HepG2 (cell line): ENCODE measurements around the gene DHX58. TPM values are rescaled to one million over a fixed set of nuclear protein-coding genes. Genes with fewer than 3 reads are reported as not detected.

ENCODE experiments used
- ATAC-seq: fragments of 200-7000 bp; cut with Tn5 transposase; 3 replicates; pipeline ENCODE4 v1.9.1; 2020; ENCODE audit warnings: mild to moderate bottlenecking, moderate library complexity
- BruUV-seq: library from RNA; stranded (reverse); fragments of 400-500 nt; replicated peaks from 2 replicates; lab custom pipeline; 2021; lab: Mats Ljungman, UMichigan
- CTCF ChIA-PET: fragments of 300-600 bp; formaldehyde crosslinking; extraction: SDS; loops from one replicate; lab custom pipeline; 2021; ENCODE audit warnings: low total read pairs, inconsistent platforms, low intra/inter-chr PET ratio; lab: Yijun Ruan, JAX
- POLR2A ChIA-PET: fragments of 350-600 bp; sonication (Branson Sonifier 250); formaldehyde crosslinking; loops from one replicate; lab custom pipeline; 2020; ENCODE audit warnings: antibody characterized with exemption, inconsistent platforms; lab: Yijun Ruan, JAX
- DNase-seq: peaks from one replicate; pipeline ENCODE4 v3.0.0-alpha.2; 2015; ENCODE audit warnings: low spot score
- FAIRE-seq: peaks from 3 replicates; lab custom pipeline; 2011; peaks lifted over from hg19 to GRCh38; lab: Jason Lieb, UNC
- H2AFZ ChIP-seq: one replicate; pipeline ENCODE4 v1.6.1; 2011; ENCODE audit warnings: low read length, inconsistent platforms
- H3K27ac ChIP-seq: fragments of 300-600 bp; 3 replicates; pipeline ENCODE4 v1.8.0; 2011; ENCODE audit warnings: mixed run types, mild to moderate bottlenecking, mixed read lengths, low read length, inconsistent platforms; ENCODE audit not compliant: insufficient read depth; ENCODE audit errors: extremely low read length
- H3K27me3 ChIP-seq, 2 experiments: fragments of 200-600 bp in 1 of 2; 2 replicates in 1 of 2; 3 replicates in 1 of 2; pipeline versions ENCODE4 v1.6.0 to v1.8.0; 2011; ENCODE audit warnings: low read length in 2 of 2, mild to moderate bottlenecking in 2 of 2, moderate library complexity in 2 of 2, inconsistent platforms in 1 of 2; ENCODE audit not compliant: insufficient read depth in 2 of 2, control insufficient read depth in 1 of 2
- H3K36me3 ChIP-seq, 2 experiments: fragments of 200-600 bp in 1 of 2; replicated peaks in 1 of 2; 2 replicates in 1 of 2; 3 replicates in 1 of 2; pipeline versions ENCODE4 v1.5.1 to v1.8.0; 2011; ENCODE audit warnings: low read length in 2 of 2, inconsistent platforms in 1 of 2; ENCODE audit not compliant: insufficient read depth in 2 of 2, control insufficient read depth in 1 of 2
- H3K4me1 ChIP-seq: 2 replicates; pipeline ENCODE4 v1.5.1; 2012; ENCODE audit warnings: low read length, inconsistent platforms; ENCODE audit not compliant: insufficient read depth
- H3K4me2 ChIP-seq: 2 replicates; pipeline ENCODE4 v1.6.0; 2011; ENCODE audit warnings: low read depth, low read length, inconsistent platforms
- H3K4me3 ChIP-seq, 3 experiments: fragments of 200-600 bp in 1 of 3; sonication (generic), shearing (Covaris generic) in 1 of 3; replicated peaks in 1 of 3; 2 replicates each; pipeline ENCODE4 v1.5.1; 2011 to 2016; ENCODE audit warnings: low read length in 3 of 3, inconsistent platforms in 2 of 3, low read depth in 2 of 3, mild to moderate bottlenecking in 2 of 3, control low read depth in 1 of 3, mixed read lengths in 1 of 3; ENCODE audit not compliant: insufficient read depth in 1 of 3
- H3K79me2 ChIP-seq: one replicate; pipeline ENCODE4 v1.6.1; 2011; ENCODE audit warnings: low read length, inconsistent platforms; ENCODE audit not compliant: insufficient read depth
- H3K9ac ChIP-seq: 2 replicates; pipeline ENCODE4 v1.6.0; 2011; ENCODE audit warnings: mild to moderate bottlenecking, low read depth, low read length, inconsistent platforms; ENCODE audit not compliant: insufficient read depth
- H3K9me3 ChIP-seq: 2 replicates; pipeline ENCODE4 v1.5.1; 2012; ENCODE audit warnings: mild to moderate bottlenecking, low read length
- H4K20me1 ChIP-seq: 2 replicates; pipeline ENCODE4 v1.6.0; 2011; ENCODE audit warnings: inconsistent platforms, mild to moderate bottlenecking, low read length, moderate library complexity; ENCODE audit not compliant: insufficient read depth
- CTCF ChIP-seq: sonication (generic); formaldehyde crosslinking; IDR thresholded peaks from 2 replicates; pipeline ENCODE4 v1.5.0; 2020; ENCODE audit warnings: mild to moderate bottlenecking, missing genetic modification reagents, moderate library complexity
- FOXK1 ChIP-seq: sonication (generic); formaldehyde crosslinking; IDR thresholded peaks from 2 replicates; pipeline ENCODE4 v1.4.0; 2020; ENCODE audit warnings: low read depth, missing genetic modification reagents, borderline replicate concordance
- HOXD1 ChIP-seq: sonication (generic); formaldehyde crosslinking; IDR thresholded peaks from 2 replicates; pipeline ENCODE4 v1.5.0; 2020; ENCODE audit warnings: missing genetic modification reagents
- KLF11 ChIP-seq: IDR thresholded peaks from 2 replicates; pipeline ENCODE4 v1.6.1; 2016; ENCODE audit warnings: missing compliant biosample characterization
- KLF16 ChIP-seq, 2 experiments: sonication (generic) in 1 of 2; formaldehyde crosslinking in 1 of 2; IDR thresholded peaks; 2 replicates each; pipeline versions ENCODE4 v1.6.1 to v1.8.0; 2016 to 2023; ENCODE audit warnings: missing genetic modification reagents in 2 of 2, missing compliant biosample characterization in 1 of 2
- NR2F6 ChIP-seq, 2 experiments: IDR thresholded peaks; 2 replicates each; pipeline ENCODE4 v1.6.1; 2016; ENCODE audit warnings: antibody characterized with exemption in 1 of 2, mild to moderate bottlenecking in 1 of 2
- PHF21A ChIP-seq: sonication (generic); formaldehyde crosslinking; IDR thresholded peaks from 2 replicates; pipeline ENCODE4 v1.5.0; 2020; ENCODE audit warnings: mild to moderate bottlenecking, missing genetic modification reagents
- RAD21 ChIP-seq: fragments of 450-650 bp; formaldehyde crosslinking; IDR thresholded peaks from 2 replicates; pipeline ENCODE4 v1.5.0; 2020; ENCODE audit warnings: mild to moderate bottlenecking
- SMC3 ChIP-seq: IDR thresholded peaks from 2 replicates; pipeline ENCODE4 v1.6.1; 2011; ENCODE audit warnings: low read length, improper control_type of control experiment
- STAG1 ChIP-seq: sonication (generic); formaldehyde crosslinking; IDR thresholded peaks from 2 replicates; pipeline ENCODE4 v1.4.0; 2020; ENCODE audit warnings: missing genetic modification reagents
- XRCC5 ChIP-seq: fragments of 200-400 bp; formaldehyde crosslinking; optimal IDR thresholded peaks from 2 replicates; pipeline ENCODE3; 2017; ENCODE audit warnings: mild to moderate bottlenecking, low read length
- ZNF143 ChIP-seq: sonication (generic); formaldehyde crosslinking; IDR thresholded peaks from 2 replicates; pipeline ENCODE4 v1.4.0; 2020; ENCODE audit warnings: missing genetic modification reagents
- ZNF383 ChIP-seq: sonication (generic); formaldehyde crosslinking; IDR thresholded peaks from 2 replicates; pipeline ENCODE4 v1.4.0; 2020; ENCODE audit warnings: missing genetic modification reagents, mild to moderate bottlenecking, borderline replicate concordance
- ZNF558 ChIP-seq: sonication (generic); formaldehyde crosslinking; IDR thresholded peaks from 2 replicates; pipeline ENCODE4 v1.9.0; 2022; ENCODE audit warnings: mild to moderate bottlenecking, missing genetic modification reagents, borderline replicate concordance
- ZNF572 ChIP-seq: sonication (generic); formaldehyde crosslinking; IDR thresholded peaks from 2 replicates; pipeline ENCODE4 v1.5.1; 2020; ENCODE audit warnings: mild to moderate bottlenecking, missing genetic modification reagents
- ZNF768 ChIP-seq: sonication (generic); formaldehyde crosslinking; IDR thresholded peaks from 2 replicates; pipeline ENCODE4 v1.4.0; 2020; ENCODE audit warnings: missing genetic modification reagents
- WGBS: methylation state at CpG from one replicate; pipeline ENCODE4 v1.1.6; 2017; ENCODE audit warnings: low lambda C conversion rate; 5-methylcytosine and 5-hydroxymethylcytosine counted together
- in situ Hi-C: cut with HindIII; loops from 2 replicates; pipeline ENCODE4 v1.10.0; 2017; ENCODE audit warnings: low pct_unique_long_range_greater_than_20kb; ENCODE audit not compliant: extremely low pct_ligation_motif_present
- intact Hi-C: fragments of 100-400 bp; cut with micrococcal nuclease; formaldehyde crosslinking; loops from one replicate; pipeline ENCODE4 v1.10.0; 2022; ENCODE audit not compliant: unreplicated experiment
- polyA plus RNA-seq, 8 experiments: library from polyadenylated mRNA; depleted of rRNA in 3 of 8; stranded (reverse) in 7 of 8; unstranded in 1 of 8; fragments of >200 nt; fragmentation: Illumina TruSeq in 4 of 8; extraction: Trizol in 4 of 8; gene quantifications; 2 replicates each; pipeline versions ENCODE4 v1.2.1 to v1.2.3, GENCODE V29; 2011 to 2016; ENCODE audit warnings: low read depth in 4 of 8, missing spikeins in 1 of 8, mixed read lengths in 1 of 8; ENCODE audit not compliant: insufficient read depth in 1 of 8
- total RNA-seq, 5 experiments: library from RNA; depleted of rRNA; stranded (reverse); fragments of >200 nt; fragmentation: Illumina TruSeq; extraction: Trizol; gene quantifications; 2 replicates each; pipeline ENCODE4 v1.2.3, GENCODE V29; 2016; ENCODE audit warnings: low read depth in 1 of 5

Gene DHX58
- total and polyA plus RNA-seq, 2 of the 13 experiments (the other 11 are each of a cell fraction or from before 2014, with no cell fraction given) = 6.7 to 7.8 TPM

- TF ChIP-seq KLF16 (CRISPR knock-in tag; IDR thresholded peaks at IDR 0.05) (no peak), PHF21A (CRISPR knock-in tag) (no peak), NR2F6 (IDR thresholded peaks at IDR 0.05) (no peak), NR2F6 (CRISPR knock-in tag; IDR thresholded peaks at IDR 0.05) (no peak), HOXD1 (CRISPR knock-in tag) (no peak)
- TF ChIP-seq, all 625 proteins: peak for 0
These were observed 6.8 kb upstream of the DHX58 start (continued) for GRCh38 chr17:42119301-42119700.

DNA sequence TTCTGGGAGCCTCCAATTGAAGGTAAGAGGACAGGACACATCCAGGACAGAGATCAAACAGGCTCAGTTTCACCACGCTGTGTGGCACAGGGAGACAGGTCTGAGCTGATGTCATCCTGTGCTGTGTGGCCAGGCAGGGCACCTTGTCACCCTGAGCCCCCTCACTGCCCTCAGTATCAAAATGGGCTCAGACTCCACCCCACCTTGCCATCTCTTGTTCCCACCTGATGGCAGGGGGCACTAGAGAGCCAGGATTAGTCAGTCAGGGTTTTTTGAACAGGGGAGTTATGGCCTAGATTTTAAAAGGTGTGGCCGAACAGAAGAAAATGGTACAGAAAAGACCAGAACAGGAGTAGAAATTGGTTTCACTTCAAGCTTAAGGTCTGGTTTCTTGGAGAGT, 6.0 kb upstream of the DHX58 start:
- peak; percentile 52 for DNase-seq

More for the DNA sequence above, 6.0 kb upstream of the DHX58 start:
- intact Hi-C loops = no loop called here
- Histone ChIP-seq H3K9ac (no peak overlapping the region), H4K20me1 (no peaks in the 10 kb centered on the region), H3K4me3 (no peak overlapping the region), H3K27me3 (no peaks in the 10 kb centered on the region), H3K79me2 (no peaks in the 10 kb centered on the region), H2AFZ (no peak overlapping the region), H3K4me2 (no peak overlapping the region), H3K4me1 (peaks cover 33% of the 10 kb centered on the region), H3K27ac (no peak overlapping the region), H3K9me3 (no peaks in the 10 kb centered on the region), H3K36me3 (peaks cover 7 to 35% of the 10 kb centered on the region in 2 experiments)
- peak; percentile 69; the same call in 1 of the 2 replicates for TF ChIP-seq ZNF768 (CRISPR knock-in tag)
- 0 out of 2 replicates have a peak, but pooled peaks have one; percentile 14 for TF ChIP-seq ZNF143 (CRISPR knock-in tag)
- no peak for TF ChIP-seq FOXK1 (CRISPR knock-in tag)
- peak; percentile 63 for TF ChIP-seq CTCF (CRISPR knock-in tag)
- no peak for TF ChIP-seq ZNF572 (CRISPR knock-in tag)
- peak; percentile 53 for TF ChIP-seq RAD21 (CRISPR knock-in tag)
- no peak for TF ChIP-seq KLF11 (CRISPR knock-in tag)
- TF ChIP-seq ZNF558 (CRISPR knock-in tag) = no peak
- no peak for TF ChIP-seq PHF21A (CRISPR knock-in tag)
- TF ChIP-seq STAG1 (CRISPR knock-in tag) = peak; percentile 71
- TF ChIP-seq ZNF383 (CRISPR knock-in tag) = no peak
- TF ChIP-seq XRCC5 = peak; percentile 81
- TF ChIP-seq SMC3 = peak; percentile 39; the same call in 1 of the 2 replicates
- ChIA-PET POLR2A (no interaction called here), CTCF (interaction anchor here (0.7 to 1.4 kb wide), 3 partner anchors 51 to 63 kb away, joined by 3 to 5 read pairs (median 3); partner anchors contain the start of gene KCNH4)
- FAIRE-seq (peak; percentile 67), ATAC-seq (peak; percentile 3; the same call in 1 of the 3 replicates)
- 100% methylated on average over 2 of the region's 2 CpGs for WGBS
- in situ Hi-C loops = no loop called here
- no TSS peak for BruUV-seq
